ENCODE measurements around the gene SERPINE1. TPM values are rescaled to one million over a fixed set of nuclear protein-coding genes. Genes with fewer than 3 reads are reported as not detected.
A peak's percentile ranks its signal among the peaks of the same experiment; 100 is the strongest.
"Not testable (repeated sequence)": the region's sequence is repeated elsewhere in the genome, so short reads cannot be mapped to it uniquely, and the experiment has no call there.

SERPINE1 gene
- total RNA-seq, 2 experiments from 2014 or later = 0.06 to 0.27 TPM

GRCh38 chr7:101096331-101096956 is 30.5 kb upstream of the SERPINE1 start:
- no peak overlapping the region for H3K4me3 Mint-ChIP-seq
- peaks cover 19% of the 10 kb centered on the region for H3K27me3 Mint-ChIP-seq
- DNase-seq = no peak
- H3K4me1 Mint-ChIP-seq = peaks cover 10% of the 10 kb centered on the region
- no peaks in the 10 kb centered on the region for H3K9me3 Mint-ChIP-seq
- H3K36me3 Mint-ChIP-seq = peaks cover 4% of the 10 kb centered on the region
- no peak overlapping the region for H3K27ac Mint-ChIP-seq

- Mint-ChIP-seq H3K4me1 (peaks cover 10% of the 10 kb centered on the region), H3K9me3 (no peaks in the 10 kb centered on the region), H3K27ac (no peak overlapping the region), H3K4me3 (no peak overlapping the region), H3K36me3 (peaks cover 1% of the 10 kb centered on the region), H3K27me3 (peaks cover 24% of the 10 kb centered on the region)
- DNase-seq = no peak
Observed at GRCh38 chr7:101096957-101097347, 30.0 kb upstream of the SERPINE1 start.

- peaks cover 1% of the 10 kb centered on the region for H3K36me3 Mint-ChIP-seq
- H3K4me1 Mint-ChIP-seq = peaks cover 10% of the 10 kb centered on the region
- no peaks in the 10 kb centered on the region for H3K9me3 Mint-ChIP-seq
- H3K27ac Mint-ChIP-seq = no peak overlapping the region
- peaks cover 25% of the 10 kb centered on the region for H3K27me3 Mint-ChIP-seq
- no peak for DNase-seq
- H3K4me3 Mint-ChIP-seq = no peak overlapping the region
Observed at GRCh38 chr7:101097561-101097960, 29.3 kb upstream of the SERPINE1 start.

GRCh38 chr7:101099969-101100781 is 26.7 kb upstream of the SERPINE1 start:
- Mint-ChIP-seq H3K27me3 (peaks cover 51% of the 10 kb centered on the region), H3K4me3 (no peak overlapping the region), H3K9me3 (no peaks in the 10 kb centered on the region), H3K4me1 (peaks cover 5% of the 10 kb centered on the region), H3K27ac (no peak overlapping the region), H3K36me3 (peaks cover 1% of the 10 kb centered on the region)
- DNase-seq = peak; percentile 63

GRCh38 chr7:101100858-101101847 is 25.8 kb upstream of the SERPINE1 start:
- Mint-ChIP-seq H3K27me3 (peaks cover 53% of the 10 kb centered on the region), H3K9me3 (no peaks in the 10 kb centered on the region), H3K4me3 (no peak overlapping the region), H3K4me1 (peaks cover 5% of the 10 kb centered on the region), H3K27ac (no peak overlapping the region), H3K36me3 (no peaks in the 10 kb centered on the region)
- no peak for DNase-seq

GRCh38 chr7:101102026-101102425 is 24.9 kb upstream of the SERPINE1 start:
- Mint-ChIP-seq H3K4me1 (peaks cover 3% of the 10 kb centered on the region), H3K27ac (no peak overlapping the region), H3K36me3 (no peaks in the 10 kb centered on the region)

GRCh38 chr7:101103701-101104100 is 23.2 kb upstream of the SERPINE1 start:
- H3K27ac Mint-ChIP-seq, H3K36me3 Mint-ChIP-seq, H3K9me3 Mint-ChIP-seq, H3K4me1 Mint-ChIP-seq, H3K4me3 Mint-ChIP-seq, DNase-seq: not testable (repeated sequence)
- H3K27me3 Mint-ChIP-seq = peaks cover 61% of the 10 kb centered on the region

More at GRCh38 chr7:101102026-101102425, 24.9 kb upstream of the SERPINE1 start:
- no peak for DNase-seq
- no peak overlapping the region for H3K4me3 Mint-ChIP-seq
- H3K27me3 Mint-ChIP-seq = peaks cover 59% of the 10 kb centered on the region
- H3K9me3 Mint-ChIP-seq = no peaks in the 10 kb centered on the region

GRCh38 chr7:101104193-101104713 is 22.7 kb upstream of the SERPINE1 start:
- DNase-seq = no peak
- peaks cover 64% of the 10 kb centered on the region for H3K27me3 Mint-ChIP-seq

GRCh38 chr7:101104799-101105198 is 22.1 kb upstream of the SERPINE1 start:
- Mint-ChIP-seq H3K4me3 (no peak overlapping the region), H3K27me3 (peaks cover 61% of the 10 kb centered on the region), H3K4me1 (peaks cover 3% of the 10 kb centered on the region), H3K27ac (no peak overlapping the region), H3K36me3 (no peaks in the 10 kb centered on the region), H3K9me3 (no peaks in the 10 kb centered on the region)
- no peak for DNase-seq

More at GRCh38 chr7:101104193-101104713, 22.7 kb upstream of the SERPINE1 start:
- Mint-ChIP-seq H3K27ac (no peak overlapping the region), H3K36me3 (no peaks in the 10 kb centered on the region), H3K4me3 (no peak overlapping the region), H3K4me1 (peaks cover 3% of the 10 kb centered on the region), H3K9me3 (no peaks in the 10 kb centered on the region)

GRCh38 chr7:101105248-101105647 is 21.7 kb upstream of the SERPINE1 start:
- not testable (repeated sequence) for H3K9me3 Mint-ChIP-seq, H3K27ac Mint-ChIP-seq, DNase-seq, H3K4me3 Mint-ChIP-seq, H3K36me3 Mint-ChIP-seq, H3K4me1 Mint-ChIP-seq
- peaks cover 57% of the 10 kb centered on the region for H3K27me3 Mint-ChIP-seq

GRCh38 chr7:101106386-101106785 is 20.5 kb upstream of the SERPINE1 start:
- Mint-ChIP-seq H3K9me3 (no peaks in the 10 kb centered on the region), H3K27ac (no peak overlapping the region), H3K36me3 (no peaks in the 10 kb centered on the region), H3K27me3 (peaks cover 46% of the 10 kb centered on the region), H3K4me1 (no peaks in the 10 kb centered on the region), H3K4me3 (no peak overlapping the region)
- DNase-seq = no peak

- H3K4me1 Mint-ChIP-seq = no peaks in the 10 kb centered on the region
- no peaks in the 10 kb centered on the region for H3K9me3 Mint-ChIP-seq
- no peaks in the 10 kb centered on the region for H3K36me3 Mint-ChIP-seq
- peaks cover 31% of the 10 kb centered on the region for H3K27me3 Mint-ChIP-seq
- no peak for DNase-seq
- no peak overlapping the region for H3K4me3 Mint-ChIP-seq
- no peak overlapping the region for H3K27ac Mint-ChIP-seq
Observed at GRCh38 chr7:101108330-101108857, 18.5 kb upstream of the SERPINE1 start.

GRCh38 chr7:101108961-101109360 is 17.9 kb upstream of the SERPINE1 start:
- Mint-ChIP-seq H3K27me3 (peaks cover 25% of the 10 kb centered on the region), H3K27ac (no peak overlapping the region), H3K9me3 (no peaks in the 10 kb centered on the region), H3K4me3 (no peak overlapping the region), H3K36me3 (no peaks in the 10 kb centered on the region), H3K4me1 (no peaks in the 10 kb centered on the region)
- DNase-seq = no peak

GRCh38 chr7:101109368-101109767 is 17.5 kb upstream of the SERPINE1 start:
- Mint-ChIP-seq H3K9me3 (no peaks in the 10 kb centered on the region), H3K36me3 (no peaks in the 10 kb centered on the region), H3K4me3 (no peak overlapping the region), H3K4me1 (no peaks in the 10 kb centered on the region), H3K27me3 (peaks cover 21% of the 10 kb centered on the region), H3K27ac (no peak overlapping the region)
- no peak for DNase-seq

All from activated naive CD8-positive, alpha-beta T cell treated with anti-CD3 and anti-CD28 coated beads for 36 hours (primary cell).